D721Med (cell line): ENCODE measurements around the gene FRY.

Source experiments
- DNase-seq: peaks from one replicate; pipeline ENCODE4 v3.0.0; 2011; ENCODE audit warnings: low spot score; ENCODE audit not compliant: insufficient read length
- FAIRE-seq: peaks from 2 replicates; lab custom pipeline; 2011; peaks lifted over from hg19 to GRCh38; lab: Jason Lieb, UNC
- TF ChIP-seq, protein P1 (sequence below): IDR thresholded peaks from 2 replicates; pipeline ENCODE4 v1.5.1; 2012; ENCODE audit warnings: mild to moderate bottlenecking, control low read depth; ENCODE audit not compliant: insufficient read depth; ENCODE audit errors: missing control alignments

The FRY gene

DNA sequence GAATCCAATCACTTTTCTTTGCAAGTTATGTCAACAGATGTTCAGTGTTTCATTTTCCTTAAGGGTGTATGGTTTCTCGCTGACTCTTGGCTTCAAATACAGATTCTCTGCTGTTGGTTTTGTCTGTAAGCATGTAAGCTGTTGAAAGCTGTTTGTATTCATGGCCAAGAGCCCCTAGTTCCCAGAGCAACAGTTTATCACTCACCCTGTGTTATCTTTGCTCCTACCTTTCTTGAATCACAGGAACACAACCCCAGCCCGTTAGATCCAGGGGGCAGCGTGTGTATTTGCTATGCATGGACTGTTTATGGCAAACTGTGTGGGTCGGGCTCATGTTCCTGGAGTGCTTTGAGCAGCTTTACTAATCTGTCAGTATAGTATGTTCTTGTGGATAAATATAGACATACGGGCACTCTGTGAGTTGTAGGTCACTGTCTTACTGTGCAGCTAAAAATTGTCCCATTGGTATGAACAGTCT is 28.9 kb downstream of the FRY start:
- DNase-seq = no peak
- FAIRE-seq = no peak
- TF ChIP-seq, protein P1, sequence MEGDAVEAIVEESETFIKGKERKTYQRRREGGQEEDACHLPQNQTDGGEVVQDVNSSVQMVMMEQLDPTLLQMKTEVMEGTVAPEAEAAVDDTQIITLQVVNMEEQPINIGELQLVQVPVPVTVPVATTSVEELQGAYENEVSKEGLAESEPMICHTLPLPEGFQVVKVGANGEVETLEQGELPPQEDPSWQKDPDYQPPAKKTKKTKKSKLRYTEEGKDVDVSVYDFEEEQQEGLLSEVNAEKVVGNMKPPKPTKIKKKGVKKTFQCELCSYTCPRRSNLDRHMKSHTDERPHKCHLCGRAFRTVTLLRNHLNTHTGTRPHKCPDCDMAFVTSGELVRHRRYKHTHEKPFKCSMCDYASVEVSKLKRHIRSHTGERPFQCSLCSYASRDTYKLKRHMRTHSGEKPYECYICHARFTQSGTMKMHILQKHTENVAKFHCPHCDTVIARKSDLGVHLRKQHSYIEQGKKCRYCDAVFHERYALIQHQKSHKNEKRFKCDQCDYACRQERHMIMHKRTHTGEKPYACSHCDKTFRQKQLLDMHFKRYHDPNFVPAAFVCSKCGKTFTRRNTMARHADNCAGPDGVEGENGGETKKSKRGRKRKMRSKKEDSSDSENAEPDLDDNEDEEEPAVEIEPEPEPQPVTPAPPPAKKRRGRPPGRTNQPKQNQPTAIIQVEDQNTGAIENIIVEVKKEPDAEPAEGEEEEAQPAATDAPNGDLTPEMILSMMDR = no peak

DNA sequence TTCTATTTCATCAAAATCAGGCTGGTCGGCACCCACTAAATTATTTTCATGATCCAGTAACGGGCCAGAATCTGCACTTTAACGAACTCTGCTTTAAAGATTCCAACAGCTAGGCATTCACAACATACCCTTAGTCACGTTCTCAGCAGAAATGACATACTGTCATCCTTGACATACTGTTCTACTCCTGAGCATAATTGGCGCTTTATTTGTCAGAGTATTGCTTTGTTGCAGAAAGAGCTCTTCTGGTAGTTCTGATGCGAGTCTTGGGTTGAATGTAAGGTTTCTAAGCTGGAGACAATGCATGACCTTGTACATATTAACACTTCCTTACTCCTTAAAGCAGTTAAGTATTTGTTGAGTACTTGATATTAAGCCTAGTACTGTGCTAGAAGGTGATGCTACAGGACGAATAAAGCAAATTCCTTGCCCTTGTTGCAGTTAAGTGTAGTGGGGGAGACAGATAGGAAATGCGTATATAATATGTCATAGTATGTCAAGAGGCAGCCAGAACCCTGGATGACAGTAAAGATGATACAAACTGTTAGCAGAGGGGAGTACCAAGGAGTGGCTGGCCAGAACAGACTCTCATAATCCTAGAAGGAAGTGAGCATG is 32.2 kb downstream of the FRY start:
- TF ChIP-seq, protein P1 = no peak
- no peak for DNase-seq
- no peak for FAIRE-seq

DNA sequence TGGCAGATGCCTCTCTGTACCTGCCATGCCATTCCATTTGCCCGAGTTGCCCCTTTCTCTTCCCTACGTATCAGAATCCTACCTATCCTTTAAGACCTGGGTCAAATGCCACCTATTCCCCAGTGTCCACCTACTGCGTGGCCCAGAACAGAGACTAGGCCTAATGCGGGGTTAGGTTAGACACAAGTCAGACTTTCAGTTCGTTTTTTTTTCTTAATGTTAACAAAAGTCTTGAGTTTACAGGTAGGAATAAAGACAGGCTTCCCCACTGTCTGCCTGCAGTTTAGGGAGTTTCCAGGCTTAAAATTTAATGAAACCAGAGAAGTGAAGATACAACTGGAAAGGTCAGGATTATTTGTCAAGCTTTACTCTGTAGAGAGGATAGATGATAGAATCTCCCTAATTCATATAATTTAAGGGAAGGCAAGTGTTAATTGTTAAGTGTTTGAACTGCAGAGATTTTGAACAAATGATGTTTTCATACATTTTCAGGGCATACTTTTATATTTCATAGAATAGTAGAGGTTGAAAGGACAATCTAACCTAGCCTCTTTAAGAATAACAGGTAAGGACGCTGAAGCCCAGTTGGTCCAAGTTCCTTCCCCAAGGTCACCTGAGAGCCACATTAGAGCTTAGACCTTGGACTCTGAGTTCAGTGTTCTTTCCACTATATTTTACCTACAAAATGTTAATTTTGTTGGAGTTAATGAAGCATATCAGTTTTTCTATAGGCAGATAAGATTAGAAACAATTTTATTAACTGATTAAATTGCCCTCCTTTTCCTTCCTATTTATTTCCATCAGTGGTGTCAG is 35.8 kb downstream of the FRY start:
- TF ChIP-seq, protein P1 = no peak
- DNase-seq (no peak), FAIRE-seq (no peak)

DNA sequence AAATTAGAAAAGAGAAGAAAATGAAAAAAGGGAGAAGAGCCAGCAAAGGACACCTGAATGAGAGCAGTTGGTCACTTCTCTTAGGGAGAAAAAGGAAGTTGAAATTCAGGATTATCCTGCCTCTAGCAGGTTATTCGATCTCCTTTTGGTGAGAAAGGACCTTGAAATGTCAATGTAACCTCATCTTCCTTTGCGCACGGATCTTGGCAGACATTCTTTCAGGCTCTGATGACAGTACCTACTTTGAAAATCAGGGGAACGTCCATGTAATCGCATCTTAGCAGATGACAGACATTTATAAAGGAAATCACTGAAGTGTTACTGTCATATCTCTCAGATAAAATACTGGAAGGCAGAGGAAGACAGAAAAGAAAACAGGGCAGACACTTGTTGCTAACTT is 36.7 kb downstream of the FRY start:
- DNase-seq (no peak), FAIRE-seq (no peak)
- TF ChIP-seq, protein P1 = no peak

DNA sequence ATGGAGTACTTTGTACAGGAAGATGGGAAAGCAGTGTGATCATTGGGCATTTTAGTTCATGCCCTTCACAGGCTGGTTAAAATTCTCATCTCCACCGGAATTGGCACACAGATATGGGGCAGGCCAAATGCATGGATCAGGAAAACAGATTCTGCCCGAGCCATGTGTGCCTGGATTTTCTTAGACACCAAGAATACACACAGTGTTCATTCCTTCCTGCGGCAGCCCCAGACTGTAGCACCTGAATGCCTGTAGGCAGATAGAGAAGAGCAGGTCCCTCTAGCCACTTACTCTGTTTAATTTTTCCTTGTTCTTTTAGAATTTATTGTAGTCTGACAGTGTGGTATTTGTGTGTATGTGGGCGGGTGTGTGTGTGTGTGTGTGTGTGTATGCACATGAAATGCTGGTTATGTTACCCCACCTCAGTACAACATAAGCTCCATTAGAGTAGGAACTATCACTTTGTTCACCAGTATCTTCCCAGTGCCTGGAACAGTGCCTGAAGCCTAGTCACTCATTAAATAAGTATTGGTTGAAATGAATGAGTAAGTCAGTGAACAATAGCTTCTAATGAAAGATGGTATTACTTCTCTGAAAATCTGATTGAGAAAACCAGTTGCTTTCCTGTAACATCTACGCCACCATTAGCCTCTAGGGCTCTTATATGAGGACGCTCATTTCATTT is 41.7 kb downstream of the FRY start:
- FAIRE-seq = no peak
- DNase-seq = no peak
- TF ChIP-seq, protein P1 = no peak

DNA sequence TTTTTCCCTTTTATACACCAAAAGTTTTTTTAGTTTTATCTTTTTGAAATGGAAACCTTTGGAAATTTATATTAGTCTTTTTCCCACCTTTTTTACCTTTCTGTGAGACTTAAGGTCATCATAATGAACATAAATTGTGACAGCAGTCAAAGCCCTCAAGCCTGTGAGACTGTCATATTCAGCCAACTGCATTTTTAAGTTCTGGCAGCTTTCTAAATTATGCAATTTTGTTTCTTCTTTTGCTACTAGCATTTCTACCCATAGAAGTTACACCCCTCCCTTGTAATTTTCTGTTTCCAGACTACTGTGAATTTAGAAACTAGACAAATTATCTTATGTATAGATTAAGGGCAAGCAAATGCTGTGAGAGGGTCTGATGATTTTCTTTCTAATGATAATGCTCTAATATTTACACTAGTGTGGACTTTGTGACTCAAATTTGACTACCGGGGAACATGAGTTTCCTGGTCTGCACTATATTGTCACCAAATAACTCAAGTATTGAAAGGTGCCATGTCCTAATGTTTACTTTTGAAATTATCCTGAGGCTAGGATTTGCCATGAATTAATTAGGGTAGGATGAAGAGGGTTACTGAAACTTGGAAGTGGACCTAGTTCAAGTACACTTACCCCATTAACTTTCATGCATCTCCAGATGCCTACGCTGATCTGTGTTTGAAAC is 43.7 kb downstream of the FRY start:
- FAIRE-seq (no peak), DNase-seq (no peak)
- TF ChIP-seq, protein P1 = no peak
